GM18502 (cell line): ENCODE measurements around the gene MED26.

Source experiments
- ATAC-seq: cut with Tn5 transposase; IDR thresholded peaks from one replicate; pipeline ENCODE4 v1.9.1; 2021; ENCODE audit warnings: mild to moderate bottlenecking; ENCODE audit not compliant: unreplicated experiment, poor library complexity

Gene MED26

DNA sequence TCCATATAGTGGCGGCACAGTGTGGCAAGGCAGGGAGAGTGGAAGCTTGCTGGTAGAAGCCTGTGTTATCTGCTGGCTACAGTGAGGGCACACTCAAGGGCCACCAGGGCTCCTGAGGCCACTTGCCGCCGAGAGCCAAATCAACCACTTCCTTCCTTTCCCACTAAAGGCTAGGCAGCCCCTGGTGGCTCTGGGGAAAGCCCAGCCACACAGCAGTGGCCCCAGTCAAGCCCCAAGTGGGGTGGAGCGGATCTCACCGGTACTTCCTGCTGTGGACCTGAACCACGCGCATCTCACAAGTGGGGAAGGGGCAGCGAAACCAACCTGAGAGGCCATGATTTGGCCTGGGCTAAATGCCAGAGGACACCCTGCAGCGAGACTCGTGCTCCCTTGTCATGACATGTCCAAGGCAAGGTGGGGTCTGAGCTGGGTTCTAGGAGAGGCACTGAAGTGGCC is 33.8 kb downstream of the MED26 start:
- no peak for ATAC-seq

DNA sequence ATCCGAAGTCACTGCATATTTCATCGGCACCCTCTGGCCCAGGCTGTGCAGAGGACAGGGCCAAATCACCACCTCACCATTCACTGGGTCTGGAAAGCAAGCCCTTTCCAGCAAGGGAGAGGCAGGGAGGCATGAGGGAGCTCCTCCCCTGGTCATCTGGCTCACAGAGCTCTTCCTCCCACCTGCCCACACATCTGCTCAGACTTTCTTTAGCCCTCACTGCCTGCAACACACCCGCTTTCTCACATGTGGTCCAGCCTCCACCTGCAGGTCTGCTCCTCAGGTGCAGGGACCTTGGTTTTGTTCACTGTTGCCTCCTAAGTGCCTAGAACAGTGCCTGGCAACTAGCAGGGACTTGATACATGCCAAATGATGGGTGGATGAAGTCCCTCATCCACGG is 34.8 kb downstream of the MED26 start:
- no peak for ATAC-seq

DNA sequence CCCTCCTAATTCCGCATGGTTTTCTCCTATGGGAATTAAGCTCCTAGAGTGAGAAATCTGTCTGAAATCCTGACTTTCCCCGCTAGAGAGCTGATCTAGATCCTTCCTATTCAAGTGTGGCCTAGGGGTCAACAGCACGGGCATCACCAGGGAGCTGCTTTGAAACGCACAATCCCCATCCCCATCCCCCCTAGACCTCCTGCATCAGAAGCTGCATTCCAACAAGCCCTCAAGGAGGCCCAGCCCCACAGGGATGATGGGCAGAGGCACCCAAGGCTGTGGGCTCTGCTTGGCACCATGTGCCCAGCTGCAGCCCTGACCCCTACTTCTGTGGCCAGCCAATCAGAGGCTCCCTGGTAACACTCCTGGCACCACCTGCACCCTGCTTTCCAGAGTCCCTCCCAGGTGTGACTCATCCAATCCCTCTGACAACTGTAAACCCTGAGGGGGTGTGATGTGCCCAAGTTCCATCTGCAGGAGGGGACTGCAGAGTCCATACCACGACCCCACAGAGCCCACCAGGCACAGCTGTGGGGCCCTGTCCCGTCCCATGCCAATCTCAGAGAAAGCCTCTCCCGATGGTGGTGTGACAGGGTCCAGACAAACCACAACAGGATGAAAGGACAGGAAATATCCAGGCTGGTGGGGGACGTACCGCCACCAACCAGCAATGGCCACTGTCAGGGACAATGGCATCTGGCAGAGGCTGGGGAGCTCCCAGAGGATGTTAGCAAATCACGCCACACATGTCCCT is 36.0 kb downstream of the MED26 start:
- no peak for ATAC-seq

DNA sequence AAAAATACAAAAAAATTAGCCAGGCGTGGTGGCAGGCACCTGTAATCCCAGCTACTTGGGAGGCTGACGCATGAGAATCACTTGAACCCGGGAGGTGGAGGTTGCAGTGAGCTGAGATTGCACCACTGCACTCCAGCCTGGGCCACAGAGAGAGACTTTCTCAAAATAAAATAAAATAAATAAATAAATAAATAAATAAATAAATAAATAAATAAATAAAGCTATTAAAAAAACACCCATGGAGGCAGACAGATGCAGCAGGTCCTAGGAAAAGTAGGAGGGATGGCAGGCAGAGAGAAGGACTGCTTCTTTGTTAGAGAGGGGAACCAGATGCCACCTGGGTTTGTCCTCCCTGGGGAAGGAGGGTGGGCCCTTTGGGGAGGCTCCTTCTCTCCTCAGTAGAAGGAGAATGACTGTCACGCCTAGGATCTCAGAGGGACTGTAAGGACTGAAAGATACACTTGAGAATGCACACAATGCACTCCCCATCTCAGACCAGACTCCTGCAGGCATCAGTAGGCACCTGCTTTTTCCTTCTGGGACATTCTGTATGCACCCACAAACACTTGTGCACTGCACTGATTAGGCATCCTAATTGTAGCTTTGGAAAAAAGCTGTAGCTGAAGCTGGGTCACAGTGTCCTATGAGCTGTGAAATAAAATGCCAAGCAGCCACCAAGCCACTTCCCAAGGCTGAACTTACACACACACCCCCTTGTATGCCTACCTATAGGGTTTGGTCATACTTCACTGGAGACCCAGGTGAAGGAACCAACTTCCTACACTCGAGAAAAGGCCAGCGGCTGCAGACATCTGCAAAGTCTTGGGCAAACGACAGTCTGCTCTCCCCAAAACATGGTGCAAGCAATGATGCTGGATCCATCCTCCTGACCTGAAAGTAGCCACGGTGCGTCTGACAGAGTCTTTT is 36.9 kb downstream of the MED26 start:
- no peak for ATAC-seq

DNA sequence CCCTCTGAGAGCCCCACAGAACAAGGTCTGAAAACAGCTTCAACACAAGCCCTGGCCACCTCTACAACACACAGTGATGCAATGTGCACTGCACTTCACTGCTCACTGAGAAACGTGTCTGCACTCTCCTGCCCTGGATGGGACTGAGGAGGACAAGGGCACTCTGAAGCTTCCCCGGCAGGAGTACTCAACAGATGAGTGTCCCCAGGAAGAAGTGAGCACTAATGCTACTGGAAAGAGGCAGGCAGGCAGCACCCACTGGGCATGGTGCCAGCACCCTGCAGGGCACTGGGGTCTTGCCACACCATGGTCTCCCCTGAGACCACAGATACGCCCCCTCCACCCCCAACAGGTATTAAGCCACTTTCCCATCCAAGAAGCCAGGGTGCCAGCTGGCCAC is 38.1 kb downstream of the MED26 start:
- no peak for ATAC-seq

DNA sequence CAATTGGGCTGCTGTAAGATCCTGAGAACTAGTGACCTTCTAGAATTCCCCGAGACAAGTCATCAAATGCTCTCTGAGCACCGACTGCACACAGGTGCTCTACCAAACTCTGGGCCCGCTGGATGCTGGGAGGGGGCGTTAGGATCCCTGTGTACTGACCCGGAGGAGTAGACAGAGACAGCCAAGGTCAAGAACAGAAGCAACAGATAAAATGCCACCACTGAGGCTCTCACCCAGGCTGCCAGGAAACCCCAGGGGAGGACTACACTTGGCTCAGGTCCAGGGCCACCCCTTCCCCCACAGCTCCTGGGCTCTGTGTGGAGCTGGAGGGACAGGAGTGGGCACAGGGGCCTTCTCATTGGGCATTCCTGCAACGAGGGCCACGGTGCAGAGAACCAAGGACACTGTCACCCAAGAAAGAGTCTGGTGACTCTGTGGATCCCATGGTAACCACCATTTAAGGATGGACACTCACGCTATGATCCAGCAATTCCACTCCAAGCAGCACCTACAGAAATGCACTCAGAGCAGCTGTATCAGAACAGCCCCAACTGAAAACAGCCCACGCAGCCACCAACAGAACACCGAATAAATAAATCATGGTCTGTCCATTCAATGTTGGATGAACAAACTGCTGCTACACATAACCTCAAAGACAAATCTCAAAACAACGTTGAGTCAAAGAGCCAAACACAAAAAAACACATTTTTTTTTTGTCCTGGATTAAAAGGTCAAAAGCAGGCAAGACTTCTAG is 39.0 kb downstream of the MED26 start:
- ATAC-seq, result peak; percentile 2

DNA sequence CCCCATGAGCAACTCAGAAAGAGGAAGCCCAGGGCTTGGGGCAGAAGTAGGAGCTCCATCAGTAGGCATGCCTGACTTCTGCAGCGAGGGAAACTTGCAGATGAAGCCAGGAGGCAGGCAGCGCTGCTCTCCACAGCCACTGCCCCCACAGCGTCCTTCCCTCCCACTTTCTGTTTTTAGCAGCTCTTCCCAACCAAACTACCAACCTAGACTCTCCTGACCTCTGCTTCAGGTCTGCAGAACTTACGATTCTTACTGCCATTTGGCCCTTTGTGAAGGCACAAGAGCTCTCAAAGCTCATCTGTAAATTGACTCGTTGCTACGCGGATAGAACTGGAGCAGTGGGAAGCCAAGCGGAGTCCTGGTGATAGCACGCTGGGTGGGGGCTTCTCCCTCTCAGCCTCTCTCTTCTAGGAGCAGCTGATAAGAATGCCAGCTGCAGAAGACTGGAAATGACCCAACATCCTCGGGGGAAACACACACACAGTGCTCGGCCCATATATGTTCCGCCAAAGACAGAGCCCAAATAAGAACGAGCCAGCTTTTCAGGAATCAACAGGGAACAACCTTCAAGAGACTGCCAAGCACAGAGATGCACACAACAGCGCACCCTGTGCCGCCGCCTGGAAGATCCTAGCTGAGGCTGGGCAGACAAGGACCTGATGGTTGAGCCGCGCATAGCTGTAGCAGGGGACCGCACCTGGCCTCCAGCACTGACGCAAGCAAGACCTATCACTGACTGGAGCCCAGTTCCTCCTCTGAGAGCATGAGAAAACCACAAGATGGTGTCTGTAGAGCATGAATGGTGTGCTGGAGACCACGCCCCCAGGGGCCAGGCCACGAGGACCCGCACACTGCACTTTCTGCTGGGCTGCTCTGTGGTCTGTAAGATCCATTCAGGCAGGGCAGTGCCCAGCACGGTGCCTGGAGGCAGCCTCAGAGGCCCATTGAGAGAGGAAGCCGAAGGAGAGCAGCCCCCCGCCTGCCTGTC is 39.9 kb downstream of the MED26 start:
- peak; percentile 41 for ATAC-seq

DNA sequence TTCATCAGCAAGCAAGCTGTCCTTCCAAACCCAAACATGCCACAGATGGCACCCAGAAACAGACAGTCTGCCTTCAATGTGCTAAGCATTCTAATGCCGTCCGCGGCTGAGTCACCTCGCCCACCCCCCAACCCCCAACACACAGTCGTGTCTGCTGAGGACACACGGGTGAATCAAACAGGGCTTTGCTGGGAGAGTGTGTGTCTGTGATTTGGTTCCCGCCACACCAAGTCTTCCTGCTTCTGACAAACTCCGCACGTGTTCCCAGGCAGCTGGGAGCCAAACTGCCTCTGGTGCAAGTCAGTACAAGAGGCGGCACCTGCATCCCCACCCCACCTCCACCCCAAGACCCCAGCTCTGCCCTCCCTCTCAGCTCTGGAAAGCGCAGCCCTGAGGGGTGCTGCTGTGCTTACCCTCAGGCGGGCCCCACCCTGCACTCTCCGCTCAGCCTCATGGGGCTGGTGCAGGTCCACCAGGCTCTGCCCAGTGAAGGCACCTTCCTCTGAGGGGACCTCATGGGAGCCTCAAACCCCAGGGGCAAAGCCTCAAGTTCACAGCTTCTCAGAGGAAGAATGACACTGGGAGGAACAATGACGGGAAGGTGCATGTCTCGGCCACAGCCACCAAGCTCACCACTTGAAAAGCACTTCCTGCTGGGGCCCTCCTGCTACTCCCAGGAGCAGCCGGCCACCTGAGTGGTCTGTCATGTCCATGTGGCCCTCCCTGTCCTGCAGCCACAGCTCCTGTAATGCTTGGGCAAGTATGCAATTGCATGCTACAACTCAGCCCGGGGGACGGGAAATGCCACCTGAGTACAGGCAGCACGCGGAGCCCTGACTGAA is 40.8 kb downstream of the MED26 start:
- no peak for ATAC-seq

DNA sequence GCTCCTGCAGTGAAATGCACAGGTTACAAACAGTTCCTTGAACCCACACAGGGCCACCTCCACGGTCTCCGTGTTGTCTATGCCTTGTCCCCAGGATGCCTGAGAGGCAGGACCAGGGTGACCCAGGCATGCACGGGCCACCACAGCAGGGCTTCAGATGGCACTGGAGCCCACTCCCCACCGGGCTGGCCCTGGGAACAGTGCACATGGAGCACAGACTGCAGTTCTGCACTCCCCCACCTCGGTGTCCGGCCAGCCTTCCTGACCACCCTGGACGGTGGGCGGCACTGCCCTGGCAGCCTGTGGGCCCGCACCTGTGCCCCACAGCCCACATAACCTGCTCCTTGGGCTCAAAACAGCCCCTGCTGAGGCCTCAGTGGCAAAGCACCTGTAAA is 41.5 kb downstream of the MED26 start:
- ATAC-seq, result no peak

DNA sequence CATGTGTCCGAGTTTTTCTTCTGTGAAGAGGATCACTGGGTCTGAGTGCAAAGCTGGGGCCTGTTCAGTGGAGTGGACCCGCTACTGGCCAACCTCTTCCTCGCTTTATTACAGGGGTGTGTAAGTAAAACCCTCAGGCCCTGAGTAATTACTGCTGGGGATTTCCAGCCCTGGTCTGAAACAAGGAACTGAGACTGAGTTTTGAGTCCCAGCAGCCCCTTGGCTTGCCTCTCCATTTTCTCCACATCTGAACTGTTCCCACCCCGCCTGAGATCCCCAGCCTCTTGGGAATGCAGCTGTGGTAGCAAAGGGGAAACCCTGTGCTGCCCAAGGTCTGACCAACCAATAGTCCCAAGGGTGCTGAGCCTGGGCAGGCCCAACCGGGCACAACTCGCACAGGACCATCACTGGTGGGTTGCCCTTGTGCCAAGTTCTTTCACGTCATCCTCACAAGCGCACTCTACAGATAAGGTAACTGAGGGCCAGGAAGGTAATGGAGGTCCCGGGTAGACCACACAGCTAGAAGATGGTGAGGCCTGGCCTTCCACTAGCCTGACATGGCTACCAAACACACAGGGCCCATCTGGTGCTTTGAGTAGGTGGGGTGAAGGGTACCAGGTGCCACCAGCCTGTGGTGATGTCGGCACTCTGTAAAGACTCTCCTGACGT is 42.1 kb downstream of the MED26 start:
- no peak for ATAC-seq

DNA sequence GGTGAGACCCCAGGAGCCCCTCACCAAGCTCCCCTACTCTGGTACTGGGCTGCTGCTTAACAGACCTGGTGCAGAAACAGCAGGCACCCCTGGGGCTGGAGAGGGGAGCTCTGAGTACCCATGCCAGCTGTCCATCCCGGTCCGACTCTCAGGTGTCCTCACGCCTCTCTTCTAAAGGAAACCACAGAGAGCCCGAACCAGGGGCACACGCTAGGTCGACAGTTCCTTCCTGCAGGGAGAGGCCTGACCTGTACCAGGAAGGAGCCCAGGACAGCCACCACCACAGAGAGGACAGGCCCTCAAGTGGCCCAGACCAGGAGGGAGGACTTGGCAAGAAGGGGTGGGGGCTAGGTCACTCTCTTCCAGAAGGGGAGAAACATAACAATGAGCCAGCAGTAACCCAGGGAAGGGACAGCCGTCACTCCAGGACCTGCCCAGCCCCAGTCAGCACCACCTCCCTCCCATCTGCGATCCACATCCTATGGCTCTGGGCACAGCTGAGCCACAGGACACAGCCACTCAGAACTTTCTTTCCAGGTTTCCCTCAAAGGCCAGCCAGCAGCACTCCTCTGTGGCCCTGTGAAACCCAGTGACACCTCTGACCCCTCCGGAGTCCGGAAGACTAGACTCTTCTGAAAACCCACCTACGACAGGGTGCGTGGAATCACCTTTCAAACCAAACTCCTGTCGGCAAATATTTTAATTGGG is 42.8 kb downstream of the MED26 start:
- ATAC-seq, result no peak

DNA sequence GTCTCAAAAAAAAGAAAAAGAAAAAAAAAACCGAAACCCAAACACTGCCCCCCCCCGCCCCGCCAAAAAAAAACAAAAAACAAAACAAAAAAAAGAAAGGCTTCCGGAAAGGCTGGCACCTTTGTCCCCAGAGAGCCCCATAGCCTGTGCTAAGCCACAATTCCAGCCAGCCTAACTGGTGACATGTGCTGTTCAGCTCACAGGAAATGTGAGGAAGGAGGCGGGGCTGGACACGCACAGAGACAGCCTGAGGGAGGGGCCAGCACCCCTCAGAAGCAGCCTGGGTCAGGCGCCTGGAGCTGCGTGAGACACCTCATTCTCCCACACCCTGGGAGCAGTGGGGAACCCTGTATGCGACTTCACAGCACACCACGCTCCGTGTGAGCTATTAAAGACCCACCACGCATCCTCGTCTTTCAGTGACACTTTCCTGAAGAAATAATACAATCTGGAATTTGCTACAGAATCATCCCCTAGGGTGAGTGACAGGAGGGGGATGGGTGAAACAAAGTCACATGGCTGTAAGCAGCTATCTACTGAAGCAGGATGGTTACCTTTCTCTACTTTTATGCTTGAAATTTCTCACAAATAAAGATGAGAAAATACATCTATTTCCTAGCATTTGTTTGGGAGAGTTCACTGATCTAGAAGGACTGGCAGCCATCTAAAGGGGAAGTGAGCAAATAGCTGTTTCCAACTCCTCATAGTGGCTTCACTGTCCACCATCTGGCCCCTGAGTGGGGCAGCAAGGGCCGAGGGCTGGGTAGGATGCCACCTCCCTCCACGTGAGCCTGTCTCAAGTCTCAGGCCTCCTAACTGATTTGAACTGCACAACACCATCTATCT is 43.5 kb downstream of the MED26 start:
- peak; percentile 47 for ATAC-seq

DNA sequence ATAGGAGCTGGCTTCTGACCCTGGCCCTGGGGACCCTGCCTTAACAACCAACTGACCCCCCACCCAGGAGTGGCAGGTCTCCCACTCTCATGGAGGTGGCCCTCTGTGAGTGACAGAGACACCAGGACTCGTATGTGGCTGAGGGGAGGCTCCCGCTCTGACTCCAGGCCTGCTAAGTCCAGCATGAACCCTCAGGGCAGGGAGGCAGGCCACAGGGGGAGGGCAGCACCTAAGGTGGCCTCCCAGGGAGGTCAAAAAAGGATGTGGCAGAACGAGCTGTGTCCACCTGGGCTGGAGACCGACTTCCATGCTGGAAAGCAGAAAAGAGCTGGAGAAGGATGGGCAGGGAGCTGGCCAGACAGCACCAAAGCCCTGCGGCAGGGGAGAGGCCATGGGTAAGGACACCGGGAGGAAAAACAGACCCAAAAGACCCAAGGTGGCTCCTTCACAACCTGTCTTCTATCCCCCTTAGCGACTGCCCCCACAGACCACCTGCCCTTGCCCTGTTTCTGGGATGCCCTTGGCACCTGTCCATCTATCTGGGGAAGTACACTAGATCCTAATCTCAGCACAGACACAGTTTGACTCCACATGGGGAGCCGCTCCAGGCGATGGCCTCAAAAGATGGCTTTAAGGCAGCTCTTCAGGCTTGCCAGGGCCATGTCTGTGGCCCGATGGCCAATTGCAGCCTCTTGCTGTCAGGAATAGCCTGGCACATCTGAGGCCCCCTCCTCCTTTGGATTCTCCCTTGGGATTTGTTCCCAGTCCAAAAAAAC is 45.3 kb downstream of the MED26 start:
- ATAC-seq, result no peak

DNA sequence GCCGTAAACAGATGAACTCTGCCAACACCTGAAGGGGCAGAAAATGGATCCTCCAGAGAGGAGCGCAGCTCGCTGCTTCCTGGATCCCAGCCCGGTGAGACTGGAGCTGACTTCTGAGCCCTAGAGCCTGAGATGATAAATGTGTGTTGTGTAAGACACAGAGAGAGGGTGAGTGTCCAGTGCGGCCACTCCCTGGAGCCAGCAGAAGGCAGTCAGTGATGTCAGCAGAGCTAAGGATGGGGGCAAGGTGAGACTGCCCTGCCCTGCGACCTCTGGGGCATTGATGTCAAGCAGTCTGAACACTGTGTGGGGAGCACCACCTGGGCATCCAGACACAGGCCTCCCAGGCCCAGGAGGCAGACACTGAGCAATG is 46.0 kb downstream of the MED26 start:
- no peak for ATAC-seq

DNA sequence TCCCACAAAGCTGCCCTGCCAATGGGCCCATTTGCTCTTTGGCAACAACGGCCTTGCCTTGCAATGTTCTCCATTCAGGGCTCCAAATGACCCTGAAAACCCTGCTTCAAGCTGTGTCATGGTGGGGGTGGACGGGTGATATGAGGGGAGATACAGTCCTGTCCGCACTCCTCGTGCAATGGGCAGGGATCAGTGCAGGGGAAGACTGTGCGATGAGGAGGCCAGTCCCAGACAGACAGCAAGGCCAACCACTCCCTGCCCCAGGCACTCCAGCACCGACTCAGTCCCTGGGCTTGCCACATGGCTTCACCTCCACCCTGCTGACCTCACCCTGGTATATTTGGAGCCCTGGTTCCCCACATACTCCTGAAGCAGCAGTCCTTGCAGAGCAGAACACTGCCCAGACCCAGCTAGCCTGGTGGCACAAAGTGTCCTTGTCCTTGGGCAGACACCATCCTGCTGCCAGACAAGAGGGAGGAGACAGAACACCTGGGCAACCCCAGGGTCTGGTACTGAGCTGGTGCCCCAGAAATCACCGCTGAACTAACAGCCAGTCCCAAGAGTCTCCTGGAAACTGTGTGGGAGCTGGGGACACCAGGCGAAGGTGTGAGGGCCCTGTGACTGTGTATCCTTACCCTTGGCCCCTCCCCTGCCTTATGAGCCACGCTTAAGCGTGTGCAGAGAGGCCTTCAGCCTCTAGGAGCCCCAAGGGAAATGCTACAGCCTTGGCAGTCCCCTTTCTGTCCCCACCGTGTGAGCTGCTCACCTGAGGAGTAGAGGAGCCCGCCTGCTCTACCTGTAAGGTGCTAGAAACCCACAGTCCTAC is 46.6 kb downstream of the MED26 start:
- ATAC-seq, result no peak
